SHP77 treated with DMSO at 0.1 percent for 48 hours (cell line): ENCODE results near the gene RPTOR.

Experiments
- DNase-seq: peaks from one replicate; lab custom pipeline; 2025; lab: John Stamatoyannopoulos, UW

RPTOR gene

GRCh38 chr17:80593181-80593580, 48.5 kb downstream of the RPTOR start:
- DNase-seq = no peak

GRCh38 chr17:80594431-80595269, 50.0 kb downstream of the RPTOR start:
- no peak for DNase-seq

GRCh38 chr17:80596760-80597608, 52.3 kb downstream of the RPTOR start:
- no peak for DNase-seq

GRCh38 chr17:80598813-80599545, 54.3 kb downstream of the RPTOR start:
- DNase-seq = no peak

DNA sequence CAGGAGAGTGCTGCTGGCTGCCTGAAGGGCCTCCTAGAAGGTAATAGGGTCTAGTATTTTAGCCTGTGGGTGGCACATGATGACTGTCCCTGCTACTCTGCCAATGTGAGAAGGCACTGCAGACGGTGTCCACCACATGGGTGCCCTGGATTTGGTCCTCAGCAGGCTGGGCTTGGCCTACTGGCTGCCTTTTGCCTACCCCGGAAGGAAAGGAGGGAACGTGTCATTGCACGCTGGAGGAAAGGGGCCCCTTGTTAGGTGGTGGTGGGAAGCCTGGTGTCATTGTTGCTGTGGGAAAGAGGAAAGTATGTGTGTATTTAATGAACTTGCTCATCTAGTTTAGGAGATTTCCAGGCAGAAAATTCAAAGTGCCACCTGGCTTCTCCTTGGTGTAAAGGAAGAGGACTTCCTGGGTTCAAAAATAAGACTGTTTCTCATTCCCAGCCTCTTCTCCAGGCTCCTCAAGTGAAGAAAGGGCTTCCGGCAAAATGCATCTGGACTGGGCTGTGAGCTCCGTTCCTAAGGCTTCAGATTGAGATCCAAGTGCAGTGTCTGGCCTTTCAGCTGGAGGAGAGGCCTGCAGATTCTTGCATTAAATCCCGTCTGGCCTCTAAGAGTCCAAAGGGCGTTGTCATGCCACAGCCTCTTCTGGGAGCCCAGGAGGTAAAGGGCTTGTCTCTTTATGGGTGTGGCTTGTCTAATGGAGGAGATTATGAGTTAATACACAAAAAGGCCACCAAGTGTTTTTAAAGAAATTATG, 55.1 kb downstream of the RPTOR start:
- no peak for DNase-seq

GRCh38 chr17:80601146-80601545, 56.5 kb downstream of the RPTOR start:
- no peak for DNase-seq

- no peak for DNase-seq
Observed at GRCh38 chr17:80603396-80603795, 58.8 kb downstream of the RPTOR start.

DNA sequence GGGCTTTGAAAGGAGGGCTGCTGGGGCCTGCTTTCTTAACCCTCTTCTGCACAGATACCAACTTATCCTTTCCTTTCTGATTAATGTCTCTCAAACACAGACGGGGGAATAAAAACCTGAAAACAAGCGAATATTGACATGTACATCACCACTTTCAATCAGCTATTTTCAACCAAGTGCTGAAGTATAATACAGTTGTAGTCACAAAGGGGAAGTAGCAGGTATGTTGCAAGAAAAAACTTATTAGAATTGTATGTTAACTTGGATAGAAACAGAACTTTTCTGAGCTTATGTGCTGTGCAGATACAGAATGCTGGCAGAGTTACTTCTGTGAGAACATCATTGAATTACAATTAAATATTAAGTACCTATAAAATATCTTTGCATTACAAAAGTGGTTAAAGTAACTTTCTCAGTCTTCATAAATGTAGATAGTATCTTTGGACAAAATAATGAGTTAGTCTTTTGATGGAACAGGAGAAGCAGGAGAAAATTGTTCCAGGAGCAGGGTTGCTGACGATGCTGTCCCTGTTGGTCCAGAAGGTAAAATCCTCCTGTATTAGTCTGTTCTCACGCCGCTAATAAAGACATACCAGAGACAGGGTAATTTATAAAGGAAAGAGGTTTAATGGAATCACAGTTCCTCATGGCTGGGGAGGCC, 59.5 kb downstream of the RPTOR start:
- DNase-seq = no peak

DNA sequence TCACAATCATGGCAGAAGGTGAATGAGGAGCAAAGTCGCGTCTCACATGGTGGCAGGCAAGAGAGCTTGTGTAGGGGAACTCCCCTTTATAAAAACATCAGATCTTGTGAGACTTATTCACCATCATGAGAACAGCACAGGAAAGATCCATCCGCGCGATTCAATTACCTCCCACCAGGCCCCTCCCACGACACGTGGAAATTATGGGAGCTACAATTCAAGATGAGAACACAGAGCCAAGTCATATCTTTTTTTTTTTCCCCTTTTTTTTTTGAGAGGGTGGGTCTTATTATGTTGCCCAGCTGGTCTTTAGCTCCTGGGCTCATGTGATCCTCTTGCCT, 60.0 kb downstream of the RPTOR start:
- no peak for DNase-seq

DNA sequence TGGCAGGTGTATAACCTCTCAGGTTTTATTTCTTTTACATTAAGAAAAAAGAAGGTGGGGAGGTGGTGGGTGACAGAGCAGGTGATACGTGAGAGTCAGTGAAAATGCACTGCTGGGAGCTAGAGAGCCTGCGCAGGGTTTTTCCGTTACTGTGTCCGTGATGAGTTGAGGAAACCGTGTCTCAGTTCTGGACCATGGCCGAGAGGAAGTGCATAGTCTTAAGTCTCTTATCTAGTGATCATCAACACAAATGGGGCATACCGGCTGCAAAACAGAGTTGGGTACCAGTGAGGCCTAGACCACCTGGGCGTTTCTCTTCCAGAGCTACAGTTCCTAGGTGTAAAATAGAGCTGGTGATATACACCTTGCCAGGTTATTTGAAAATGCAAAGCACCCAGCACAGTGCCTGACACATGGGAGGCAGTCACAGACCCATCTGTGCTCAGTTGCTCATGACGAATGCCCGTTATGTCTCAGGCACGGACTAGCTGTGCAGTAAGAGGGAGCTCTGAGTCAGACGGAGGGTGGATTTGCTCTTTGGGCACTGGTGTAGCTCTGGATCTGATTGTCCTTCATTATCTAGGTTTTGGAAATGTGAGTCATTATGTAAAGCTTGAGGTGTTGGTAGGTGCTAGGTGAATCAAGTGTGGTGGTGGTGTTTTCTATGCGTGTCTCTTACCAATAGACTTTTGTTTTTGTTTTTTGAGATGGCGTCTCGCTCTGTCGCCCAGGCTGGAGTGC, 60.9 kb downstream of the RPTOR start:
- no peak for DNase-seq

DNA sequence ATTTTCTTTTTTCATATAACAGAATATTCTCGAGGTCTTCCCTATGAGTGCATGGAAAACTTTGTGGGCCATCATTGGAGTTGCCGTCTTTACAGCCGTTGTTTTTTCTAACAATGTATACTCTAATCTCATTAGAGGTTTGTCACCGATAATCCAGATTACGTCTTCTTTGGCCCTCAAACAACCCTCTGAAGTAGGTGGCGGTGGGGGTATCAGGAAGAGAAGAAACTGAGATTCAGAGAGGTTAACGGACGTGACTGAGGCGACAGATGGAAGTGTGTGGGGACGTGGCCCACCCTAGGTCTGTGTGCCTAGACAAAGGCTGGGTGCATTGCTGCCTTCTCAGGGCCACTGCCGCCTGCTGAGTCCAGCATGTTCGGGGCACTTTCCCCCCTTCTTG, 63.7 kb downstream of the RPTOR start:
- no peak for DNase-seq

DNA sequence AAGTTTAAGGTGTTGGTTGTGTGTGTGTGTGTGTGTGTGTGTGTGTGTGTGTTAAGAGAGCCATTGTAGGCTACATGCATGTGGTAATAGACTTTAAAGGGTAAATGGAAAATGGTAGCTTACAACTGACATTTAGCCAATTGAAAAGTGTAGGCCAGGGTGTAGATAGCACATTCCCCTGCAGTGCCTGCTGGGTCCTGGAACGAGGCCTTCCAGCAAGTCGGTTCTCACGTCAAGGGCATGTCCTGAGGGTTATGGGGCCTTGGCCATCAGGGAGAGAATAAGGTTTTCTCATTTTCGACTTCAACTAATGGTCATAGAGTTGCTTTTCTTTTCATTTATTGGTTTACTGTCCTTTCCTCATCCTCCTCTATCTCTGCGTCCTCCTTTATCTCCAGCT, 65.1 kb downstream of the RPTOR start:
- DNase-seq = no peak

GRCh38 chr17:80611816-80612215, 67.2 kb downstream of the RPTOR start:
- no peak for DNase-seq

DNA sequence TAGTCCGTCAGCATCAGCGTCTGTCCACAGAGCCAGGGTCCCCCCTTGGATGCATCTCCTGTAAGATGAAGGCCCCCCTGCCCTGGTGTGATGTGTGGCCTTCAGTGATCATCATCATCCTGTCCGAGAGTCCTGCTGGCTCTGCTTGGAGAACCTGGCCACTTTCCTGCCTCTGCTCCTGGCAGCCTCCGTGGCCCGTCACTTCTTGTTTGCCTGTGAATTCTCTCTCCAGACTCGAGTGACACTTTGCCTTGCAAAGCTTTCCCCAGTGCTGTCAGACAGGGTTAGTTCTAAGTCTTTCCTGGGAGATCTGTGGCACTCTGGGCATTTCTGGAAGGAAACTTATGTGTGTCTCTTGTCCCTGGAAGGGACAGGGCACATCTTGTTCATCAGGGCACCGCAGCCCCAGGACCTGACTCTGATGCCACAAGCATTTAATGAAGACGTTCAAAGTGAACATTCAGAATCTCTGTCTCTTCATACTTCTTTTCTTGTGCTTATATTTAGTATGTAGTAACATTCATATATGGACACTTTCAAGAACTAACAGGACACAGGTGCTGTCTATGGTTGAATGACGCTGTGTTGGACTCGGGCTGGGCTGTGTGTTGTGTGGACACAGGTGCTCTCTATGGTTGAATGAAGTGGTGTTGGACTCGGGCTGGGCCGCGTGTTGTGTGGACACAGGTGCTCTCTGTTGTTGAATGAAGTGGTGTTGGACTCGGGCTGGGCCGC, 68.5 kb downstream of the RPTOR start:
- DNase-seq = peak; percentile 99

DNA sequence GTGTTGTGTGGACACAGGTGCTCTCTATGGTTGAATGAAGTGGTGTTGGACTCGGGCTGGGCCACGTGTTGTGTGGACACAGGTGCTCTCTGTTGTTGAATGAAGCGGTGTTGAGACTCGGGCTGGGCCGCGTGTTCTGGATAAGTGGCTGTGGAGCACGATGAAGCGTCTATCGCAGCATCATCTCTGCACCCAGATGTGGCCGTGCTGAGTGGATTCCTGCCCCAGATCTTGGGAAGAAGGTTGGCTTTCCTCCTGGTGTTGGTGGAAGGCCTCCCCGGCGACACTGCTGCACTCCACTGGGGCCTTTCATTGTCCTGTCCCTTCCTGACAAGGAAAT, 69.1 kb downstream of the RPTOR start:
- peak; percentile 99 for DNase-seq

GRCh38 chr17:80614332-80615047, 69.9 kb downstream of the RPTOR start:
- DNase-seq = no peak

GRCh38 chr17:80615376-80615775, 70.7 kb downstream of the RPTOR start:
- no peak for DNase-seq

GRCh38 chr17:80616705-80617104, 72.1 kb downstream of the RPTOR start:
- DNase-seq = no peak

DNA sequence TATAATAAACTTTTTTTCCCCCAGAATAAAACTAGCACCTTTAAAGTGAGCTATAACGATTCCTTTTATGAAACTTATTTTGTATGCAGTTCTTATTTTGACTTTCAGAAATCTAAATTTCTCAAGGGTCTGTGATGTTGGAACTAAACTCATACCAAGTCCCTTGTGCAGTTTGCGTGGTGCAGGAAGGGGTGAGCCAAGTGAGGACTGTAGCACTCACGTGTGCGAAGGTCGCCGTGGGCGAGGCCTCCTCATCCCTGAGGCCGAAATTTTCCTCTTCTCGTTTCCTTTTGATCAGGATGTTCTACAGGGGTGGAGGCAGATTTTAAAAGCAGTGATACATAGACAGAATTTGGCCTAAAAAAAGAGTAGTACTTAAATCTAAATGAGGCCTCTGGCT, 73.7 kb downstream of the RPTOR start:
- DNase-seq = no peak
